Glutamatergic neuron (in vitro differentiated cells): ENCODE results near the gene PCGF3. TPM values are rescaled to one million over a fixed set of nuclear protein-coding genes. Genes with fewer than 3 reads are reported as not detected.

Experiments
- DNase-seq: peaks from one replicate; pipeline ENCODE4 v3.0.0; 2022
- H3K27ac Mint-ChIP-seq: one replicate; pipeline ENCODE4 v1.8.0; 2020; ENCODE audit warnings: mild to moderate bottlenecking, mixed read lengths, inconsistent platforms; ENCODE audit not compliant: unreplicated experiment
- H3K27me3 Mint-ChIP-seq: one replicate; pipeline ENCODE4 v1.8.0; 2020; ENCODE audit warnings: mild to moderate bottlenecking, moderate library complexity, mixed read lengths, inconsistent platforms; ENCODE audit not compliant: unreplicated experiment
- H3K36me3 Mint-ChIP-seq: one replicate; pipeline ENCODE4 v1.8.0; 2020; ENCODE audit warnings: mild to moderate bottlenecking, mixed read lengths, inconsistent platforms; ENCODE audit not compliant: unreplicated experiment
- H3K4me1 Mint-ChIP-seq: one replicate; pipeline ENCODE4 v1.8.0; 2020; ENCODE audit warnings: mild to moderate bottlenecking, low read depth, mixed read lengths, inconsistent platforms; ENCODE audit not compliant: unreplicated experiment
- H3K4me3 Mint-ChIP-seq: one replicate; pipeline ENCODE4 v1.8.0; 2020; ENCODE audit warnings: mild to moderate bottlenecking, mixed read lengths, inconsistent platforms; ENCODE audit not compliant: unreplicated experiment
- H3K9me3 Mint-ChIP-seq: one replicate; pipeline ENCODE4 v1.8.0; 2020; ENCODE audit warnings: mild to moderate bottlenecking, moderate library complexity, mixed read lengths, inconsistent platforms; ENCODE audit not compliant: unreplicated experiment
- total RNA-seq: library from RNA; stranded (reverse); fragmentation: NEBNext Ultra II Directional; extraction: Animal tissue kit (Norgen Biotek cat#: 25700); gene quantifications from one replicate; pipeline ENCODE4 v1.2.1, GENCODE V29; 2021; ENCODE audit not compliant: unreplicated experiment
- TF ChIP-seq, protein P1 (sequence below): fragments of 200-600 bp; sonication (generic); IDR thresholded peaks from one replicate; pipeline ENCODE4 v1.5.0; 2021; ENCODE audit not compliant: partially characterized antibody, unreplicated experiment

Gene PCGF3
- total RNA-seq, 1 donor from 2014 or later: 122 TPM

DNA sequence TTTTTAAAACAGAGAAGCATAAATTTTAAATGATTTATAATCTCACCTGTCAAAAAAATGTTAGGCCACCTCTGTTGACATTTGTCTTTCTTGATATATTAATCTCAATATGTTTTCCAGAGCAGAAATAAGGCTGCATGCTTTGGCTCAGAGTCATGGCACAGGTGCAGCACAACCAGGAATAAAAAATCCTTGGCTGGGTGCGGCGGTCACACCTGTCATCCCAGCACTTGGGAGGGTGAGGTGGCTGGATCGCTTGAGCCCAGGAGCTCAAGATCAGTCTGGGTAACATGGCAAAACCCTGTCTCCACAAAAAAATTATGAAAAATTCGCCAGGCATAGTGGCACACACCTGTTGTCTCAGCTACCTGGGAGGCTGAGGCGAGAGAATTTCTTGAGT, 102.2 kb downstream of the PCGF3 start:
- peaks cover 4% of the 10 kb centered on the region for H3K9me3 Mint-ChIP-seq
- H3K4me1 Mint-ChIP-seq: peaks cover 2% of the 10 kb centered on the region
- peaks cover 5% of the 10 kb centered on the region for H3K27me3 Mint-ChIP-seq
- no peak for DNase-seq
- H3K27ac Mint-ChIP-seq: no peak overlapping the region
- H3K4me3 Mint-ChIP-seq: no peak overlapping the region
- TF ChIP-seq, protein P1, sequence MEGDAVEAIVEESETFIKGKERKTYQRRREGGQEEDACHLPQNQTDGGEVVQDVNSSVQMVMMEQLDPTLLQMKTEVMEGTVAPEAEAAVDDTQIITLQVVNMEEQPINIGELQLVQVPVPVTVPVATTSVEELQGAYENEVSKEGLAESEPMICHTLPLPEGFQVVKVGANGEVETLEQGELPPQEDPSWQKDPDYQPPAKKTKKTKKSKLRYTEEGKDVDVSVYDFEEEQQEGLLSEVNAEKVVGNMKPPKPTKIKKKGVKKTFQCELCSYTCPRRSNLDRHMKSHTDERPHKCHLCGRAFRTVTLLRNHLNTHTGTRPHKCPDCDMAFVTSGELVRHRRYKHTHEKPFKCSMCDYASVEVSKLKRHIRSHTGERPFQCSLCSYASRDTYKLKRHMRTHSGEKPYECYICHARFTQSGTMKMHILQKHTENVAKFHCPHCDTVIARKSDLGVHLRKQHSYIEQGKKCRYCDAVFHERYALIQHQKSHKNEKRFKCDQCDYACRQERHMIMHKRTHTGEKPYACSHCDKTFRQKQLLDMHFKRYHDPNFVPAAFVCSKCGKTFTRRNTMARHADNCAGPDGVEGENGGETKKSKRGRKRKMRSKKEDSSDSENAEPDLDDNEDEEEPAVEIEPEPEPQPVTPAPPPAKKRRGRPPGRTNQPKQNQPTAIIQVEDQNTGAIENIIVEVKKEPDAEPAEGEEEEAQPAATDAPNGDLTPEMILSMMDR: no peak
- H3K36me3 Mint-ChIP-seq: peaks cover 43% of the 10 kb centered on the region

DNA sequence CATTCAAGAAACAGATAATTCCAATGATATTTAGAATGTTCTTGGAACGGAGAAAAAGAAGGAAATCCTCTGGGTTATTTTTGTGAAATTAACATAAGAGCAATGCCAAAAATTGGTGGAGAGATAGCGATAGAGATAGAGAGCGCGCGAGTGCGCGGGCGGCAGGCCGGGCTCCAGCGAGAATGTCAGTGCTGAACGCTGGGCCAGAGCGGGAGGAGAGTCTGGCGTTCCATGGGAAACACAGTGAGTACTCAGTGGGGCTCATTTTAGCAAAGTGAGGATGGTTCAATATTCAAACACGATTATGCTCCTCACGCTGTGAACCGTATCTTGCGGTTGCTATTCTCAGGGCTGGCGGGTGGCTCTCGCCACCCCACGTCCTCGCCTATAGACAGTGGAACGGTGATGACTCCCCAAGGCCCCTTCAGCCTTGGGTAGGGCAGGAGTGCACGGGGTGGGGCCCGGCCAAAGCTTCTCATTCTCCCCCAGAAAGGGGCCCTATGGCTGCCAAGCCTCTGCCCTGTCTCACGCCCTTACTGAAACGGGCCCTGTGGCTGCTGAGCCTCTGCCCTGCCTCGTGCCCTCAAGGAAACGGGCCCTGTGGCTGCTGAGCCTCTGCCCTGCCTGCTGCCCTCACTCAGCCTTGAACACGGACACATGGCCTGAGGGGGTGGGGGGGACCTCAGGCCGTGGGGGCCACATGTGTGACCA, 103.4 kb downstream of the PCGF3 start:
- DNase-seq: no peak
- Mint-ChIP-seq H3K9me3 (peaks cover 2% of the 10 kb centered on the region), H3K4me1 (peaks cover 2% of the 10 kb centered on the region)

DNA sequence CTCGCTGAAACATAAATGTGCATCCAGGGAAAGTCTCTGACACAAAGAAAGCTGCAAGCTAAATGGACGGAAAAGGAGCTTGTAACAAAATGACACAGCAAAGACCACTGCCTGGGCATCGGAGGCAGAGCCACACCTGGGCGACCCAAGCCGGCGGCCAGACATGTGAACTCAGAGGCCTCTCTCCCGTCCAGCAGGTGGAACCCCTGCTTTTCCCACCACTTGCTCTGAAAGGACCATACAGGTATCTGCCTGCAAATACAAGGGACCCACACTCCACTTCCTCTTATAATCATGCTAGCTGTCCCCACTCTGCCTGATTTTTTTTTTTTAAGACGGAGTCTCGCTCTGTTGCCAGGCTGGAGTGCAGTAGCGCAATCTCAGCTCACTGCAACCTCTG, 108.3 kb downstream of the PCGF3 start:
- peaks cover 18% of the 10 kb centered on the region for H3K36me3 Mint-ChIP-seq
- H3K27ac Mint-ChIP-seq: no peak overlapping the region
- H3K4me3 Mint-ChIP-seq: no peak overlapping the region
- TF ChIP-seq, protein P1: no peak
- peaks cover 2% of the 10 kb centered on the region for H3K9me3 Mint-ChIP-seq
- no peaks in the 10 kb centered on the region for H3K4me1 Mint-ChIP-seq
- peaks cover 7% of the 10 kb centered on the region for H3K27me3 Mint-ChIP-seq
- DNase-seq: no peak

More for the DNA sequence above, 103.4 kb downstream of the PCGF3 start:
- Mint-ChIP-seq H3K27me3 (peaks cover 5% of the 10 kb centered on the region), H3K36me3 (peaks cover 41% of the 10 kb centered on the region), H3K27ac (no peak overlapping the region), H3K4me3 (no peak overlapping the region)
- TF ChIP-seq, protein P1: no peak

DNA sequence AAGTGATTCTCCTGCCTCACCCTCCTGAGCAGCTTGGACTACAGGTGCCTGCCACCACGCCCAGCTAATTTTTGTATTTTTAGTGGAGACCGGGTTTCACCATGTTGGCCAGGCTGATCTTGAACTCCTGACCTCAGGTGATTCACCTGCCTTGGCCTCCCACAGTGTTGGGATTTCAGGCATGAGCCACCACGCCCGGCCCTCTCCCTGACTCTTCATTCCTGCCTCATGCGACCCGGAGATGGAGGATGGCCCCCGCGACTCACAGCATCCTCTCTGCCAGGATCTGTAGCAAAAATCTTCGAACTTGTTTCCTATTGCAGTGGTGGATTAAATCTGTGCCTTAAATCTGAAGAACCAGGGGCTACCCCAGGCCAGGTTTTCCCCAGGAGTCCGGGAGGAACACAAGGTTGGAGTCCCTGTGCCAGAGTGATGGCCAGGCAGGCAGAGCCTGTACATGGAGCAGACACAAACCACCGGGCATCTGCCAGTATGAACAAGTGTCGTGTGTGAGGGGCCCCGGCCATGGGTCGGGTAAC, 108.7 kb downstream of the PCGF3 start:
- Mint-ChIP-seq H3K27me3 (peaks cover 8% of the 10 kb centered on the region), H3K4me3 (no peak overlapping the region), H3K27ac (no peak overlapping the region), H3K9me3 (peaks cover 2% of the 10 kb centered on the region), H3K36me3 (peaks cover 17% of the 10 kb centered on the region), H3K4me1 (no peaks in the 10 kb centered on the region)
- TF ChIP-seq, protein P1: no peak
- DNase-seq: no peak

DNA sequence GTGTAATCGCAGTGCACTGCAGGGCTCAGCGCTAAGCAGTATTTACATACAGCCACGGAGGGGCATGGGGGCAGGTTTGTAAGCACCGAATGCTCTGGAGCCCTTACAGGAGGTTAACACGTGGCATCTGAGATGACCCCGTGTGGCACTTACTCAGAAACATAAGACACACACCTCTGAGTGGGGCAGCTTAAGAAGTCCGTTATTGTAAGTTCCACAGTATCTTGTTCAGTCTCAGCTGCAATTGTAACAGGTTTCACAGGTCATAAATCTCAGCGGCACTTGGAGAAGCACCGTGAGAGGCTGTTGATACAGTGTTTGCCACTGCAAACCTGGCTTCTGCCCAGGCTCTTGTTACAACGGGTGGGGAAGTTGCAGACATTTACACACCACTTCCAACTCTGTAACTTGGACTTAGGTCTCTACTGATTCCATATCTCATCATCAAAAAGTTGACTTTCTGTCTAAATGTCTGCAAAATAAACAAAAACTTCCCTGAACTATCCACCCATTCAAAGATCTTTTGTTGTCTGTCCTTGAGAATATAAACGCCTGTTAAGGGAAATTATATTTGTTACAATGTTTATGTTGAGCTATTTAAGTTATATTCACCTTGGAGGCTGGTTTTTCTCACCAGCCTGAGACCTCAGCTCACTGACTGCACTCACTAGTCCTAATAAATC, 110.0 kb downstream of the PCGF3 start:
- no peak for DNase-seq
- peaks cover 14% of the 10 kb centered on the region for H3K36me3 Mint-ChIP-seq
- peaks cover 3% of the 10 kb centered on the region for H3K9me3 Mint-ChIP-seq
- no peaks in the 10 kb centered on the region for H3K4me1 Mint-ChIP-seq
- TF ChIP-seq, protein P1: no peak
- H3K27ac Mint-ChIP-seq: no peak overlapping the region
- no peak overlapping the region for H3K4me3 Mint-ChIP-seq
- H3K27me3 Mint-ChIP-seq: peaks cover 8% of the 10 kb centered on the region
